Stimulated activated naive CD4-positive, alpha-beta T cell (primary cell): ENCODE data around the gene DDX54.

Experiments used
- DNase-seq, 6 experiments: peaks; one replicate each; lab custom pipeline; 2025; lab: John Stamatoyannopoulos, UW

DDX54 gene

GRCh38 chr12:113189361-113189760, 4.1 kb upstream of the DDX54 start:
- no peak for DNase-seq

- DNase-seq: no peak
These were observed 1.5 kb upstream of the DDX54 start for GRCh38 chr12:113186666-113187325.

GRCh38 chr12:113186033-113186365, 721 bp upstream of the DDX54 start:
- DNase-seq: peak in 1 of 6 experiments; percentile 30

- peak; percentile 75 to 98 (median 90) for DNase-seq
These were observed 438 bp downstream of the DDX54 start for GRCh38 chr12:113184900-113185179.

GRCh38 chr12:113184098-113184899, 979 bp downstream of the DDX54 start:
- DNase-seq: no peak

- no peak for DNase-seq
These were observed 2.2 kb downstream of the DDX54 start for GRCh38 chr12:113183030-113183589.

GRCh38 chr12:113181975-113182374, 3.3 kb downstream of the DDX54 start:
- no peak for DNase-seq

- no peak for DNase-seq
These were observed 4.9 kb downstream of the DDX54 start for GRCh38 chr12:113180333-113180732.

GRCh38 chr12:113179023-113179422, 6.3 kb downstream of the DDX54 start:
- no peak for DNase-seq

GRCh38 chr12:113174461-113175384, 10.6 kb downstream of the DDX54 start:
- peak; percentile 30 to 77 (median 70) for DNase-seq

- DNase-seq: no peak
These were observed 12.1 kb downstream of the DDX54 start for GRCh38 chr12:113173081-113173698.

GRCh38 chr12:113172185-113172584, 13.1 kb downstream of the DDX54 start:
- DNase-seq: no peak

GRCh38 chr12:113171543-113171942, 13.7 kb downstream of the DDX54 start:
- no peak for DNase-seq

GRCh38 chr12:113170926-113171325, 14.4 kb downstream of the DDX54 start:
- DNase-seq: no peak

GRCh38 chr12:113170457-113170856, 14.8 kb downstream of the DDX54 start:
- no peak for DNase-seq

- no peak for DNase-seq
These were observed 15.6 kb downstream of the DDX54 start for GRCh38 chr12:113169697-113170096.

- no peak for DNase-seq
These were observed 17.4 kb downstream of the DDX54 start for GRCh38 chr12:113167868-113168267.

- DNase-seq: no peak
These were observed 19.5 kb downstream of the DDX54 start for GRCh38 chr12:113165521-113166450.

- no peak for DNase-seq
These were observed 21.3 kb downstream of the DDX54 start for GRCh38 chr12:113164014-113164413.

GRCh38 chr12:113163030-113163360, 22.3 kb downstream of the DDX54 start:
- no peak for DNase-seq
